Large intestine (tissue), 1 donor: ENCODE measurements around the gene SERPINA10. TPM values are rescaled to one million over a fixed set of nuclear protein-coding genes. Genes with fewer than 3 reads are reported as not detected.

Experiments used
- polyA plus RNA-seq: library from polyadenylated mRNA; unstranded; fragments of 120-200 nt; gene quantifications from one replicate; pipeline ENCODE4 v1.2.1, GENCODE V29; 2013

Gene SERPINA10
- polyA plus RNA-seq, 1 donor, result 0.90 TPM

Other genes starting within 250 kb of the SERPINA10 start
- gene DDX24, start 212.1 kb downstream of the SERPINA10 start, polyA plus RNA-seq, result 109 TPM
- gene IFI27L1, start 212.0 kb downstream of the SERPINA10 start, polyA plus RNA-seq, result 30.7 TPM
- gene IFI27, start 182.5 kb downstream of the SERPINA10 start, polyA plus RNA-seq, result 12.9 TPM
- gene IFI27L2, start 163.7 kb downstream of the SERPINA10 start, polyA plus RNA-seq, result 51.9 TPM
- gene PPP4R4, start 118.9 kb downstream of the SERPINA10 start, polyA plus RNA-seq, result 0.16 TPM
- 0.45 TPM for gene SERPINA6, start 30.1 kb upstream of the SERPINA10 start, polyA plus RNA-seq
- not detected for gene SERPINA2, start 73.4 kb upstream of the SERPINA10 start, polyA plus RNA-seq
- 1,712 TPM for gene SERPINA1, start 95.3 kb upstream of the SERPINA10 start, polyA plus RNA-seq
- 0.10 TPM for gene SERPINA11, start 159.5 kb upstream of the SERPINA10 start, polyA plus RNA-seq
- gene SERPINA9, start 182.9 kb upstream of the SERPINA10 start, polyA plus RNA-seq, result not detected
- not detected for gene SERPINA12, start 216.2 kb upstream of the SERPINA10 start, polyA plus RNA-seq